Measurements from ENCODE around the gene NDC1.
"Not testable (repeated sequence)": the region's sequence is repeated elsewhere in the genome, so short reads cannot be mapped to it uniquely, and the experiment has no call there.

NDC1 gene

GRCh38 chr1:53766194-53766742 is 71.8 kb downstream of the NDC1 start:
- DNase-seq (ENCODE audit: low read depth in 2 of 3, low spot score in 2 of 3): no peak

GRCh38 chr1:53765657-53766056 is 72.4 kb downstream of the NDC1 start:
- DNase-seq (ENCODE audit: low read depth in 2 of 3, low spot score in 2 of 3): no peak

- no peak for DNase-seq (ENCODE audit: low read depth in 2 of 3, low spot score in 2 of 3)
These were observed 74.2 kb downstream of the NDC1 start for GRCh38 chr1:53763911-53764310.

GRCh38 chr1:53763461-53763860 is 74.6 kb downstream of the NDC1 start:
- DNase-seq (ENCODE audit: low read depth in 2 of 3, low spot score in 2 of 3): no peak

GRCh38 chr1:53760497-53760896 is 77.6 kb downstream of the NDC1 start:
- DNase-seq (ENCODE audit: low read depth in 2 of 3, low spot score in 2 of 3): not testable (repeated sequence)

GRCh38 chr1:53755874-53756273 is 82.2 kb downstream of the NDC1 start:
- DNase-seq (ENCODE audit: low read depth in 2 of 3, low spot score in 2 of 3): no peak

GRCh38 chr1:53754484-53755312 is 83.4 kb downstream of the NDC1 start:
- DNase-seq (ENCODE audit: low read depth in 2 of 3, low spot score in 2 of 3): no peak

- DNase-seq (ENCODE audit: low read depth in 2 of 3, low spot score in 2 of 3): no peak
These were observed 85.8 kb downstream of the NDC1 start for GRCh38 chr1:53752281-53752680.

- no peak for DNase-seq (ENCODE audit: low read depth in 2 of 3, low spot score in 2 of 3)
These were observed 90.3 kb downstream of the NDC1 start for GRCh38 chr1:53747841-53748240.

- DNase-seq (ENCODE audit: low read depth in 2 of 3, low spot score in 2 of 3): no peak
These were observed 97.4 kb downstream of the NDC1 start for GRCh38 chr1:53740621-53741105.

- DNase-seq (ENCODE audit: low read depth in 2 of 3, low spot score in 2 of 3): peak in 2 of 3 experiments; percentile 18 to 48
These were observed 98.9 kb downstream of the NDC1 start, which contains the start of gene GLIS1 for GRCh38 chr1:53739109-53739681. Gene GLIS1 (minus strand): TSS chr1:53739164. CDS start chr1:53738064, 1,100 bp downstream.

- DNase-seq (ENCODE audit: low read depth in 2 of 3, low spot score in 2 of 3): no peak
These were observed 99.6 kb downstream of the NDC1 start for GRCh38 chr1:53738205-53739108.

- DNase-seq (ENCODE audit: low read depth in 2 of 3, low spot score in 2 of 3): no peak
These were observed 100.4 kb downstream of the NDC1 start for GRCh38 chr1:53737648-53738204.

GRCh38 chr1:53736290-53736689 is 101.8 kb downstream of the NDC1 start:
- DNase-seq (ENCODE audit: low read depth in 2 of 3, low spot score in 2 of 3): no peak

GRCh38 chr1:53735681-53736080 is 102.4 kb downstream of the NDC1 start:
- no peak for DNase-seq (ENCODE audit: low read depth in 2 of 3, low spot score in 2 of 3)

- no peak for DNase-seq (ENCODE audit: low read depth in 2 of 3, low spot score in 2 of 3)
These were observed 102.8 kb downstream of the NDC1 start for GRCh38 chr1:53735261-53735660.

- no peak for DNase-seq (ENCODE audit: low read depth in 2 of 3, low spot score in 2 of 3)
These were observed 103.4 kb downstream of the NDC1 start for GRCh38 chr1:53734650-53735211.

GRCh38 chr1:53733975-53734649 is 104.0 kb downstream of the NDC1 start:
- no peak for DNase-seq (ENCODE audit: low read depth in 2 of 3, low spot score in 2 of 3)

GRCh38 chr1:53733447-53733931 is 104.6 kb downstream of the NDC1 start:
- no peak for DNase-seq (ENCODE audit: low read depth in 2 of 3, low spot score in 2 of 3)

GRCh38 chr1:53732912-53733317 is 105.2 kb downstream of the NDC1 start:
- no peak for DNase-seq (ENCODE audit: low read depth in 2 of 3, low spot score in 2 of 3)
